GM10266 (cell line): ENCODE results near the gene TRIM38.

Experiments
- DNase-seq: peaks from one replicate; pipeline ENCODE4 v3.0.0; 2012; ENCODE audit errors: extremely low spot score
- TF ChIP-seq, protein P1 (sequence below): IDR thresholded peaks from 2 replicates; pipeline ENCODE4 v1.5.1; 2012; ENCODE audit warnings: mild to moderate bottlenecking, low read depth; ENCODE audit not compliant: control insufficient read depth, insufficient read depth; ENCODE audit errors: missing control alignments

Gene TRIM38

DNA sequence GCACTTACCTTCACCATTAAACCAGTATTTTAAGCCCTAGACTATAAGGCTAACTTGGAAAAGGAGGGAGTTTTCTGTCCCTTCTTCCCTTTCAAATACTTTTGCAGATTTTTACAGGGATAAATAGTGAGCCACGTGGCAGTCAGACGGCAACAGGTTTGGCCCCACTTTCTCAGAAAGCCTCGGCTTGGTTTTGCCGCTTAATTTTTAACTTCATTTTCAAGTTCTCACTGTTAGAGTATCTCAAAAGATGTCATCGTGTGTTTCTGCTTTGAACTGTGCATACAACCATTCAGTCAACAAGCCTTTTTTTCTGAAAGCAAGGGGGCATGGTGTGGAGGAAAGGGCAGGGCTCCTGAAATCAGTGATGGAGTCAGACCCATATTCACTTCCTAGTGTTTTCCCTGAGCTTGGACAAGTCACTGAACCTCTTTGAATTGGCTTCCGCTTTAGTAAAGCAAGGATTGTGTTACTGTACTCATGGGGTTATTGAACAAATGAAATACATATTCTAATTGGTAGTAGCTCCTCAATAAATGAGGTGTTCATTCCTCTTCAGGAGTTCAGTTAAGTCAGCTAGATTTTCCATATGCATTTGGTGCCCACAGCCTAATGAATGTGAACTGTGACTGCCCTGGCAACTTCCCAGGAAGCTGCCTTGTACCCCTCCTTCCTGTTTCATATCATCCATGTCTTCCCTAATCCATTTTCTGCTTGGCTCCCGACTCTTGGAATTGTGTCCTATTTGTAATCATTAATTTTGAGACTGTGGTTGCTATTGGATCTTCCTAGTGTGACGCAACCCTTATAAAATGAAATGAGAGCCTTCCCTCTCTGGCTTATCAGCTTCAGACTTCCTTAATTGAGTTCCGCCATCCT, 31.8 kb upstream of the TRIM38 start, which contains the start of gene SLC17A2:
TSS of gene SLC17A2 (minus strand) at position 160 of the 879 bp plus-strand sequence. CDS start 4,895 bp downstream, outside the sequence.
- DNase-seq = no peak
- TF ChIP-seq, protein P1, sequence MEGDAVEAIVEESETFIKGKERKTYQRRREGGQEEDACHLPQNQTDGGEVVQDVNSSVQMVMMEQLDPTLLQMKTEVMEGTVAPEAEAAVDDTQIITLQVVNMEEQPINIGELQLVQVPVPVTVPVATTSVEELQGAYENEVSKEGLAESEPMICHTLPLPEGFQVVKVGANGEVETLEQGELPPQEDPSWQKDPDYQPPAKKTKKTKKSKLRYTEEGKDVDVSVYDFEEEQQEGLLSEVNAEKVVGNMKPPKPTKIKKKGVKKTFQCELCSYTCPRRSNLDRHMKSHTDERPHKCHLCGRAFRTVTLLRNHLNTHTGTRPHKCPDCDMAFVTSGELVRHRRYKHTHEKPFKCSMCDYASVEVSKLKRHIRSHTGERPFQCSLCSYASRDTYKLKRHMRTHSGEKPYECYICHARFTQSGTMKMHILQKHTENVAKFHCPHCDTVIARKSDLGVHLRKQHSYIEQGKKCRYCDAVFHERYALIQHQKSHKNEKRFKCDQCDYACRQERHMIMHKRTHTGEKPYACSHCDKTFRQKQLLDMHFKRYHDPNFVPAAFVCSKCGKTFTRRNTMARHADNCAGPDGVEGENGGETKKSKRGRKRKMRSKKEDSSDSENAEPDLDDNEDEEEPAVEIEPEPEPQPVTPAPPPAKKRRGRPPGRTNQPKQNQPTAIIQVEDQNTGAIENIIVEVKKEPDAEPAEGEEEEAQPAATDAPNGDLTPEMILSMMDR = no peak

- TF ChIP-seq, protein P1 = no peak
- DNase-seq = no peak
Observed at GRCh38 chr6:25931411-25931709, 31.2 kb upstream of the TRIM38 start.

DNA sequence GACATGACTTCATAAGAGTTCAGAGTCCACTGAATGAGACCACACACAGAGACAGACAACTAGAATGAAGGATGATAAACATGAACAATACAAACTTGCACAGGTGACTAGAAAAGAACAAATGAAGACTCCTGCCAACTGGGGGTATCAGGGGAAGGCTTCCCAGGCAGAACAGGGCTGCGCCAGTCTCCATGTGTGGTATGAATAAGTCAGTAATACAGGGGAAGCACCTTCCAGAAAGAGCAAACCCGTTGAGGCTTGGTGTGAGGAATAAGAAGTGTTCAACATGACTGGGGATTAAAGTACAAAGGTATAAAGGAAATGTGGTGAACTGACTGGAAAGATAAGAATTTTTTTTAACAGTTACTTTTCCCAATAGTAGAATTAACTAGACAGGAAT, 28.4 kb upstream of the TRIM38 start:
- DNase-seq = no peak
- TF ChIP-seq, protein P1 = no peak

DNA sequence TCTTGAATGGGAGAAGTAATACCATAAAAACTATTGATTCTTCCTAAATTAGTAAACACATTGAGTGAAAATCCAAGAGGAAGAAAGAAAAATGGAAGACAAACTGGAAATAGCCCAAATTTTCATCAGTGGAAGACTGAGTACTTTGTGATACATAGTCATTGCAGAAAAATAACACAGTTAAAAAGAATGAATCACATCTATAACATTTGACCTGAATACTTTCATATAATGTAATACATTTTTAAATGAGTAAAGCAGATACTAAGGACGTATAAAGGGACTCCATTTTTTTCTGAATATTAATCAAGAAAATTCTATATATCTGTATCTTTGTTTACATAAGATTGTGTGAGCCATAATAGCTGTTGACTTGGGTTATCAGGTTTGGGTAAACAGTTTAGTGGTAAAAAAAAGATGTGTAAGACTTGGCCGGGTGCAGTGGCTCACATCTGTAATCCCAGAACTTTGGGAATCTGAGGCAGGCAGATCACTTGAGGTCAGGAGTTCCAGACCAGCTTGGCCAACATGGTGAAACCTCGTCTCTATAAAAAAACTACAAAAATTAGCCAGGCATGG, 27.8 kb upstream of the TRIM38 start:
- TF ChIP-seq, protein P1 = no peak

DNA sequence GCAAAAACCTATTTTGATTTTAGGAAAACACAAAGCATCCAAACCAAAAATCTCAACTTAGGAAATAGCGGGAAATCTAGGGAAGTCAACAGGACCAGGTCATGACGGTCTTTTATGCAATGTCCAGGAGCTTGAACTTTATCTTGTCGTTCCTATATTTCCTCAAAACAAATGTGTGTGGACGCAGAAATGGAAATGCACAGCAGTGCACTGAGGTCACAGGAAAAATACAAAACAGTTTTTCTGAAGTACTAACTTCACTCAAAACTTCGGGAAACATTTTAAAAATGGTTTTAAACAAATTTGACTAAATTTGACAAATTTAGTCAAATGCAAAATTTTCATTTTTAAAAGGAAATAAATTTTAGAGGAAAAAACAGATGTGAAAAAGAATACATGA, 26.6 kb upstream of the TRIM38 start:
- DNase-seq = no peak
- TF ChIP-seq, protein P1 = no peak

More for the DNA sequence above, 27.8 kb upstream of the TRIM38 start:
- DNase-seq = no peak

GRCh38 chr6:25939593-25939992, 23.0 kb upstream of the TRIM38 start:
- TF ChIP-seq, protein P1 = no peak
- DNase-seq = no peak

- peak; percentile 30 for DNase-seq
- TF ChIP-seq, protein P1 = peak; percentile 59
Observed at GRCh38 chr6:25942561-25943147, 19.9 kb upstream of the TRIM38 start.
